K562 (cell line): ENCODE data around the gene PSMD14. TPM values are rescaled to one million over a fixed set of nuclear protein-coding genes. Genes with fewer than 3 reads are reported as not detected.
"Not testable (repeated sequence)": the region's sequence is repeated elsewhere in the genome, so short reads cannot be mapped to it uniquely, and the experiment has no call there.

Experiments used
- ATAC-seq: fragments of 200-7000 bp; cut with Tn5 transposase; 3 replicates; pipeline ENCODE4 v1.9.1; 2020; ENCODE audit warnings: moderate library complexity
- BruUV-seq: library from RNA; stranded (reverse); fragments of 400-500 nt; replicated peaks from 2 replicates; lab custom pipeline; 2021; lab: Mats Ljungman, UMichigan
- CTCF ChIA-PET: fragments of 300-600 bp; formaldehyde crosslinking; extraction: SDS; loops from one replicate; lab custom pipeline; 2021; ENCODE audit warnings: low intra/inter-chr PET ratio; lab: Yijun Ruan, JAX
- POLR2A ChIA-PET: fragments of 300-600, 350-650 bp; sonication (Branson Sonifier 250); formaldehyde crosslinking; extraction: SDS; loops from one replicate; lab custom pipeline; 2021; ENCODE audit warnings: antibody characterized with exemption, inconsistent platforms; lab: Yijun Ruan, JAX
- DNase-seq, 4 experiments: peaks; one replicate each; pipeline versions ENCODE4 v3.0.0 to v3.0.0-alpha.2; 2011 to 2018; ENCODE audit warnings: low spot score in 3 of 4, mixed read lengths in 3 of 4; ENCODE audit errors: extremely low read depth in 1 of 4
- FAIRE-seq: peaks from 2 replicates; lab custom pipeline; 2011; peaks lifted over from hg19 to GRCh38; lab: Jason Lieb, UNC
- H2AFZ ChIP-seq: 2 replicates; pipeline ENCODE4 v1.6.0; 2011; ENCODE audit warnings: low read depth, low read length, control low read depth, inconsistent platforms
- H3K27ac ChIP-seq: fragments of 200-600 bp; 3 replicates; pipeline ENCODE4 v1.8.0; 2011; ENCODE audit warnings: low read depth, mild to moderate bottlenecking, control low read depth, inconsistent platforms, low read length, moderate library complexity, mixed read lengths; ENCODE audit errors: extremely low read depth
- H3K27me3 ChIP-seq, 2 experiments: fragments of 300-600 bp in 1 of 2; 2 replicates in 1 of 2; 3 replicates in 1 of 2; pipeline versions ENCODE4 v1.6.0 to v1.8.0; 2011; ENCODE audit warnings: inconsistent platforms in 2 of 2, low read length in 2 of 2, mild to moderate bottlenecking in 1 of 2, mixed read lengths in 1 of 2, moderate library complexity in 1 of 2; ENCODE audit not compliant: control insufficient read depth in 2 of 2, insufficient read depth in 2 of 2
- H3K36me3 ChIP-seq: fragments of 300-600 bp; 3 replicates; pipeline ENCODE4 v1.8.0; 2011; ENCODE audit warnings: mild to moderate bottlenecking, low read length, inconsistent platforms; ENCODE audit not compliant: control insufficient read depth, insufficient read depth
- H3K4me1 ChIP-seq, 2 experiments: fragments of 200-600 bp in 1 of 2; replicated peaks in 1 of 2; 2 replicates in 1 of 2; 3 replicates in 1 of 2; pipeline versions ENCODE4 v1.5.1 to v1.8.0; 2011; ENCODE audit warnings: inconsistent platforms in 2 of 2, low read length in 2 of 2, mild to moderate bottlenecking in 1 of 2, mixed read lengths in 1 of 2, moderate library complexity in 1 of 2; ENCODE audit not compliant: control insufficient read depth in 2 of 2, insufficient read depth in 2 of 2
- H3K4me2 ChIP-seq: 2 replicates; pipeline ENCODE4 v1.6.1; 2011; ENCODE audit warnings: low read length, control low read depth, inconsistent platforms, mixed read lengths; ENCODE audit not compliant: insufficient read depth
- H3K4me3 ChIP-seq: fragments of 200-600 bp; sonication (generic), shearing (Covaris generic); 2 replicates; pipeline ENCODE4 v1.5.1; 2016; ENCODE audit warnings: control low read depth, inconsistent platforms
- H3K79me2 ChIP-seq: fragments of 200-600 bp; 3 replicates; pipeline ENCODE4 v1.8.0; 2011; ENCODE audit warnings: low read length, inconsistent platforms; ENCODE audit not compliant: control insufficient read depth, insufficient read depth
- H3K9ac ChIP-seq, 2 experiments: 2 replicates each; pipeline versions ENCODE4 v1.6.0 to v1.6.1; 2011; ENCODE audit warnings: low read depth in 2 of 2, low read length in 2 of 2, control low read depth in 1 of 2, inconsistent platforms in 1 of 2, mild to moderate bottlenecking in 1 of 2, mixed read lengths in 1 of 2; ENCODE audit not compliant: insufficient read depth in 1 of 2
- H3K9me1 ChIP-seq: one replicate; pipeline ENCODE4 v1.6.0; 2011; ENCODE audit warnings: inconsistent platforms, mild to moderate bottlenecking, low read length, moderate library complexity; ENCODE audit not compliant: control insufficient read depth, insufficient read depth
- H3K9me3 ChIP-seq: replicated peaks from 2 replicates; pipeline ENCODE4 v1.5.1; 2011; ENCODE audit warnings: low read depth, low read length, inconsistent platforms; ENCODE audit not compliant: control insufficient read depth, insufficient read depth
- H4K20me1 ChIP-seq: replicated peaks from 2 replicates; pipeline ENCODE4 v1.6.1; 2011; ENCODE audit warnings: low read length, inconsistent platforms, mixed read lengths; ENCODE audit not compliant: control insufficient read depth, insufficient read depth
- MAFK ChIP-seq: IDR thresholded peaks from 2 replicates; pipeline ENCODE4 v1.6.1; 2011; ENCODE audit warnings: low read length, improper control_type of control experiment
- PHF8 ChIP-seq: fragments of 200-600 bp; sonication (generic); IDR thresholded peaks from 2 replicates; pipeline ENCODE4 v1.6.1; 2012; ENCODE audit warnings: mixed run types, mild to moderate bottlenecking, inconsistent platforms, low read length, moderate library complexity, borderline replicate concordance
- POLR2A ChIP-seq: fragments of 450-650 bp; conservative IDR thresholded peaks from 2 replicates; pipeline ENCODE4 v1.6.1; 2016
- PYGO2 ChIP-seq: fragments of 450-650 bp; IDR thresholded peaks from 2 replicates; pipeline ENCODE4 v1.6.1; 2016; ENCODE audit warnings: mild to moderate bottlenecking, missing genetic modification characterization, moderate library complexity, missing compliant biosample characterization
- ZNF384 ChIP-seq: IDR thresholded peaks from 2 replicates; pipeline ENCODE4 v1.6.1; 2012; ENCODE audit warnings: low read depth, low read length, improper control_type of control experiment
- WGBS: fragments of 100-300 bp; shearing (Covaris generic); methylation state at CpG from one replicate; pipeline ENCODE4 v1.1.6; 2016; ENCODE audit warnings: low coverage, mixed read lengths; ENCODE audit not compliant: insufficient coverage; ENCODE audit errors: missing lambda C conversion rate; 5-methylcytosine and 5-hydroxymethylcytosine counted together
- in situ Hi-C: fragments of 300-500 bp; cut with MboI; formaldehyde crosslinking; loops from 4 replicates; pipeline ENCODE4 v1.15.0; 2018; ENCODE audit warnings: inconsistent platforms, mixed read lengths
- intact Hi-C: fragments of 100-400 bp; cut with micrococcal nuclease; formaldehyde crosslinking; loops from 2 replicates; pipeline ENCODE4 v1.14.2; 2022
- polyA plus RNA-seq, 8 experiments: library from polyadenylated mRNA; depleted of rRNA in 4 of 8; stranded (reverse) in 5 of 8; unstranded in 3 of 8; fragments of >200 nt; fragmentation: Nextera tagmentation in 2 of 8; fragmentation: Illumina TruSeq in 1 of 8; extraction: Ambion mirVana in 2 of 8; extraction: Trizol in 1 of 8; gene quantifications; 2 replicates each; pipeline versions ENCODE4 v1.2.1 to v1.2.3, GENCODE V29; 2011 to 2014; ENCODE audit warnings: inconsistent platforms in 1 of 8, missing spikeins in 1 of 8
- total RNA-seq, 7 experiments: library from RNA; depleted of rRNA in 6 of 7; stranded (reverse); fragments of >200 nt in 6 of 7; fragmentation: Illumina TruSeq in 2 of 7; extraction: Trizol in 2 of 7; gene quantifications; 2 replicates each; pipeline versions ENCODE4 v1.2.1 to v1.2.3, GENCODE V29; 2011 to 2021; ENCODE audit warnings: low replicate concordance in 1 of 7
- TF ChIP-seq, protein P1 (sequence below): fragments of 450-650 bp; IDR thresholded peaks from 2 replicates; pipeline ENCODE4 v1.6.1; 2016; ENCODE audit warnings: missing biosample characterization, missing genetic modification characterization
- TF ChIP-seq, protein P2 (sequence below): sonication (generic); formaldehyde crosslinking; IDR thresholded peaks from 2 replicates; pipeline ENCODE4 v1.8.1; 2023; ENCODE audit warnings: mild to moderate bottlenecking, missing genetic modification reagents

The PSMD14 gene
- total and polyA plus RNA-seq, 9 of the 15 experiments (the other 6 are each of a cell fraction or from before 2014, with no cell fraction given) = 151 to 515 (median 228) TPM

DNA sequence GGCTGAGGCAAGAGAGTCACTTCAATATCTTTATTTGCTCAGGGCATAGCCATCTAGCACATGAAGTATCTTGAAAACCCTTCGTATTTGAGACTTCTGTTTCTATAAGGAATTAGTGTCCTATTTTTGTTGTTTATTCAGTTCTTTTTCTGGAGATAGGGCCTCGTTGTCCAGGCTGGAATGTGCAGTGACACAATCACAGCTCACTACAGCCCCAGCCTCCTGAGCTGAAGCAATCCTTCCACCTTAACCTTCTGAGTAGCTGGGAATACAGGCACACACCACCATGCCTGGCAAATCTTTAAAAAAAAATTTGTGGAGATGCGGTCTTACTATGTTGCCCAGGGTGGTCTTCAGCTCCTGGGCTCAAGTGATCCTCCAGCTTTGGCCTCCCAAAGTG lies 50.6 kb downstream of the PSMD14 start:
- H4K20me1 ChIP-seq = no peaks in the 10 kb centered on the region
- no peak overlapping the region for H2AFZ ChIP-seq
- H3K4me1 ChIP-seq = no peaks in the 10 kb centered on the region
- intact Hi-C loops (no loop called here), in situ Hi-C loops (no loop called here)
- H3K9me3 ChIP-seq = peaks cover 11% of the 10 kb centered on the region
- CTCF ChIA-PET = no interaction called here
- FAIRE-seq (no peak), ATAC-seq (no peak), DNase-seq (no peak)
- TF ChIP-seq, protein P1, sequence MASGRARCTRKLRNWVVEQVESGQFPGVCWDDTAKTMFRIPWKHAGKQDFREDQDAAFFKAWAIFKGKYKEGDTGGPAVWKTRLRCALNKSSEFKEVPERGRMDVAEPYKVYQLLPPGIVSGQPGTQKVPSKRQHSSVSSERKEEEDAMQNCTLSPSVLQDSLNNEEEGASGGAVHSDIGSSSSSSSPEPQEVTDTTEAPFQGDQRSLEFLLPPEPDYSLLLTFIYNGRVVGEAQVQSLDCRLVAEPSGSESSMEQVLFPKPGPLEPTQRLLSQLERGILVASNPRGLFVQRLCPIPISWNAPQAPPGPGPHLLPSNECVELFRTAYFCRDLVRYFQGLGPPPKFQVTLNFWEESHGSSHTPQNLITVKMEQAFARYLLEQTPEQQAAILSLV (tag) = no peak
- TF ChIP-seq MAFK (no peak), PHF8 (no peak), PYGO2 (tag) (no peak)
- H3K27me3 ChIP-seq = no peaks in the 10 kb centered on the region
- peaks cover 23% of the 10 kb centered on the region for H3K36me3 ChIP-seq
- H3K79me2 ChIP-seq = peaks cover 98% of the 10 kb centered on the region
- H3K9me1 ChIP-seq = no peaks in the 10 kb centered on the region
- no peak overlapping the region for H3K9ac ChIP-seq
- BruUV-seq = no TSS peak
- H3K27ac ChIP-seq = no peak overlapping the region
- POLR2A ChIA-PET = interaction anchor here (0.6 kb wide), 1 partner anchor 121 kb away, joined by 3 read pairs; no protein-coding TSS in a partner anchor
- 73% methylated on average over 3 of the region's 3 CpGs for WGBS
- H3K4me2 ChIP-seq = no peak overlapping the region
- no peak overlapping the region for H3K4me3 ChIP-seq

DNA sequence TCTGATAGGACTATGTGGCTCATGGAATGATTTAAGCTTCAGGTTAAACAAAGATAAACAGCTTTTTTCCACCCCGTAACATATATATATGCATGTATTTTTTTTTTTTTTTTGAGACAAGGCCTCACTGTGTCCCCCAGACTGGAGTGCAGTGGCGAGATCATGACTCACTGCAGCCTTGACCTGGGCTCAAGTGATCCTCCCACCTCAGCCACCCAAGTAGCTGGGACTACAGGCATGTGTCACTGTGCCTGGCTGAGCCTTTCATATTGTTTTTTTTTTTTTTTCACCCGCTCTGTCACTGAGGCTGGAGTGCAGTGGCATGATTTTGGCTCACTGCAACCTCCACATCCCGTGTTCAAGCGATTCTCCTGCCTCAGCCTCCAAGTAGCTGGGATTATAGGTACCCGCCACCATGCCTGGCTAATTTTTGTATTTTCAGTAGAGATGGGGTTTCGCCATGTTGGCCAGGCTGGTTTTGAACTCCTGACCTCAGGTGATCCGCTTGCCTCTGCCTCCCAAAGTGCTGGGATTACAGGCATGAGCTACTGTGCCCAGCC lies 52.0 kb downstream of the PSMD14 start:
- intact Hi-C loops, H3K4me1 ChIP-seq, in situ Hi-C loops, H3K27me3 ChIP-seq, H3K9me1 ChIP-seq, BruUV-seq, H4K20me1 ChIP-seq, H3K27ac ChIP-seq, H3K4me3 ChIP-seq, CTCF ChIA-PET, H3K9ac ChIP-seq, POLR2A ChIA-PET, H2AFZ ChIP-seq, H3K4me2 ChIP-seq: not testable (repeated sequence)
- TF ChIP-seq, protein P2, sequence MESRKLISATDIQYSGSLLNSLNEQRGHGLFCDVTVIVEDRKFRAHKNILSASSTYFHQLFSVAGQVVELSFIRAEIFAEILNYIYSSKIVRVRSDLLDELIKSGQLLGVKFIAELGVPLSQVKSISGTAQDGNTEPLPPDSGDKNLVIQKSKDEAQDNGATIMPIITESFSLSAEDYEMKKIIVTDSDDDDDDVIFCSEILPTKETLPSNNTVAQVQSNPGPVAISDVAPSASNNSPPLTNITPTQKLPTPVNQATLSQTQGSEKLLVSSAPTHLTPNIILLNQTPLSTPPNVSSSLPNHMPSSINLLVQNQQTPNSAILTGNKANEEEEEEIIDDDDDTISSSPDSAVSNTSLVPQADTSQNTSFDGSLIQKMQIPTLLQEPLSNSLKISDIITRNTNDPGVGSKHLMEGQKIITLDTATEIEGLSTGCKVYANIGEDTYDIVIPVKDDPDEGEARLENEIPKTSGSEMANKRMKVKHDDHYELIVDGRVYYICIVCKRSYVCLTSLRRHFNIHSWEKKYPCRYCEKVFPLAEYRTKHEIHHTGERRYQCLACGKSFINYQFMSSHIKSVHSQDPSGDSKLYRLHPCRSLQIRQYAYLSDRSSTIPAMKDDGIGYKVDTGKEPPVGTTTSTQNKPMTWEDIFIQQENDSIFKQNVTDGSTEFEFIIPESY (CRISPR knock-in tag) = peak; percentile 66; the same call in 1 of the 2 replicates
- peak; percentile 6; the same call in 1 of the 2 replicates for TF ChIP-seq ZNF384
- 0 out of 2 replicates have a peak, but pooled peaks have one; percentile 17 for TF ChIP-seq POLR2A
- ATAC-seq (peak; percentile 40), FAIRE-seq (peak; percentile 26), DNase-seq (peak in 1 of 4 experiments; percentile 30)
- Histone ChIP-seq H3K36me3 (peaks cover 23% of the 10 kb centered on the region), H3K9me3 (peaks cover 11% of the 10 kb centered on the region), H3K79me2 (peaks cover 98% of the 10 kb centered on the region)
- WGBS = 93% methylated on average over 7 of the region's 8 CpGs
